IPS DF 4.7 (cell line): Measurements from ENCODE around the gene RAB15.
"Not testable (repeated sequence)": the region's sequence is repeated elsewhere in the genome, so short reads cannot be mapped to it uniquely, and the experiment has no call there.

Experiments used
- DNase-seq: peaks from one replicate; pipeline ENCODE4 v3.0.0-alpha.2; 2013; ENCODE audit warnings: low spot score; ENCODE audit errors: extremely low read depth

The RAB15 gene

GRCh38 chr14:64913477-64913876 is 58.7 kb downstream of the RAB15 start:
- not testable (repeated sequence) for DNase-seq

DNA sequence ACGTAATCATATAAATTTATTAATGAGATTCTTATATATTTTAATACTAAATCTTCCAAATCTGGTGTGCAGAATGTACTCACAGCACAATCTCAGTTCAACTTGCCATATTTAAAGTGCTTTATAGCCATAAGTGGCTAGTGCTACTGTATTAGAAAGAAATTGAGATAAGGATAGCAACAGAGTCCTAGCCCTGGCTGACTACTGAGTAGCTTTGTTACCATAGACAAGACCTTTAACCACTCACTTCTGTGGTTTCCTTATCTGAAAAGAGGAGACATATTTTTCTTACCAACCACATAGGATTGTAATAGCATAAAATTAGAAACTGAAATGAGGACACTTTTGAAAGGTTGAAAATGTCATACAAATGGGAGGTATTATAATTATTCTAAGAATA is 59.9 kb downstream of the RAB15 start:
- DNase-seq = no peak

DNA sequence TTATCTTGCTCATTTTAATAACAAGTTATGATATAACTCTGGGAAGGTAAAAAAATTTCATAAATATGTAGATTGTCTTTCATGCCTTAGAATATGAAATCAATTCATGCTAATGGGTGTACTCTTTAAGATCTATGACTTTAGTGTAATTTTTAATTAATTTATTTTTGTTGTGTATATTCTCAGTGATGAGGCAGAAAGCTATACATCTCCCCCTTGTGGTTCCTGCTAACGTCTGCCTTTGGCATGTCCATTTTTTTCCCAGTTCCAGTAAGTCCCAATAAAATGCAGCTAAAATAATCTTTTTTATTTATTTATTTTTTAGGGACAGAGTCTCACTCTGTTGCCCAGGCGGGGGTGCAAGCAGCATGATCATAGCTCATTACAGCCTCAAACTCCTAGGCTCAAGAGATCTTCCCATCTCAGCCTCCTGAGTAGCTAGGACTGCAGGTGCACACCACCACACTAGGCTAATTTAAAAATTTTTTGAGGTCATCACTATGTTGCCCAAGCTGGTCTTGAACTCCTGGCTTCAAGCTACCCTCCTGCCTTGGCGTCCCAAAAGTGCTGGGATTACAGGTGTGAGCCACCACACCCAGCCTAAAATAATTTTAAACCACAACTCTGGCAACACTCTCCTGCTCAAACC is 61.2 kb downstream of the RAB15 start:
- no peak for DNase-seq

DNA sequence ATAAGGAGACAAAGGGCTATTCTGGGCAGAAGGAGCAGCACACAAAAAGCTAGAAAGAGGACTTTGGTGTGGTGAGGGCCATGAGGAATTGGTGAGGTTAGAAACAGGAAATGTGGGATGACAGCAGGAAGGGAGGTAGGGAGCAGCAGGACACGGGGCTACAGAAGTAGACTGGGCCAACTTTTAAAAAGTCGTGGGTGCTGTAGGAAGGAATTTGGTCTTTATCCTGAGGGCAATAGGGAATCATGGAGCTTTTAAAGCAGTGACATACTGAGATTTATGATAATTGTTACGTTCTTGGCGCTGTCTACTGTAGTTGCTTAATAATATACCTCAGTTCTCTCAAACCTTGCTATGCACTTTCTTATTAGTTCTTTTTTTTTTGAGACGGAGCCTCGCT is 66.1 kb downstream of the RAB15 start:
- DNase-seq = no peak

GRCh38 chr14:64899958-64900357 is 72.2 kb downstream of the RAB15 start:
- no peak for DNase-seq
